K562 (cell line): ENCODE data around the gene NDN. TPM values are rescaled to one million over a fixed set of nuclear protein-coding genes. Genes with fewer than 3 reads are reported as not detected.
"Not testable (repeated sequence)": the region's sequence is repeated elsewhere in the genome, so short reads cannot be mapped to it uniquely, and the experiment has no call there.

Source experiments
- ATAC-seq: fragments of 200-7000 bp; cut with Tn5 transposase; 3 replicates; pipeline ENCODE4 v1.9.1; 2020; ENCODE audit warnings: moderate library complexity
- BruUV-seq: library from RNA; stranded (reverse); fragments of 400-500 nt; replicated peaks from 2 replicates; lab custom pipeline; 2021; lab: Mats Ljungman, UMichigan
- CTCF ChIA-PET: fragments of 300-600 bp; formaldehyde crosslinking; extraction: SDS; loops from one replicate; lab custom pipeline; 2021; ENCODE audit warnings: low intra/inter-chr PET ratio; lab: Yijun Ruan, JAX
- POLR2A ChIA-PET: fragments of 300-600, 350-650 bp; sonication (Branson Sonifier 250); formaldehyde crosslinking; extraction: SDS; loops from one replicate; lab custom pipeline; 2021; ENCODE audit warnings: antibody characterized with exemption, inconsistent platforms; lab: Yijun Ruan, JAX
- DNase-seq, 4 experiments: peaks; one replicate each; pipeline versions ENCODE4 v3.0.0 to v3.0.0-alpha.2; 2011 to 2018; ENCODE audit warnings: low spot score in 3 of 4, mixed read lengths in 3 of 4; ENCODE audit errors: extremely low read depth in 1 of 4
- FAIRE-seq: peaks from 2 replicates; lab custom pipeline; 2011; peaks lifted over from hg19 to GRCh38; lab: Jason Lieb, UNC
- H2AFZ ChIP-seq: 2 replicates; pipeline ENCODE4 v1.6.0; 2011; ENCODE audit warnings: low read depth, low read length, control low read depth, inconsistent platforms
- H3K27ac ChIP-seq: fragments of 200-600 bp; 3 replicates; pipeline ENCODE4 v1.8.0; 2011; ENCODE audit warnings: low read depth, mild to moderate bottlenecking, control low read depth, inconsistent platforms, low read length, moderate library complexity, mixed read lengths; ENCODE audit errors: extremely low read depth
- H3K27me3 ChIP-seq, 2 experiments: fragments of 300-600 bp in 1 of 2; 2 replicates in 1 of 2; 3 replicates in 1 of 2; pipeline versions ENCODE4 v1.6.0 to v1.8.0; 2011; ENCODE audit warnings: inconsistent platforms in 2 of 2, low read length in 2 of 2, mild to moderate bottlenecking in 1 of 2, mixed read lengths in 1 of 2, moderate library complexity in 1 of 2; ENCODE audit not compliant: control insufficient read depth in 2 of 2, insufficient read depth in 2 of 2
- H3K36me3 ChIP-seq: fragments of 300-600 bp; 3 replicates; pipeline ENCODE4 v1.8.0; 2011; ENCODE audit warnings: mild to moderate bottlenecking, low read length, inconsistent platforms; ENCODE audit not compliant: control insufficient read depth, insufficient read depth
- H3K4me1 ChIP-seq, 2 experiments: fragments of 200-600 bp in 1 of 2; replicated peaks in 1 of 2; 2 replicates in 1 of 2; 3 replicates in 1 of 2; pipeline versions ENCODE4 v1.5.1 to v1.8.0; 2011; ENCODE audit warnings: inconsistent platforms in 2 of 2, low read length in 2 of 2, mild to moderate bottlenecking in 1 of 2, mixed read lengths in 1 of 2, moderate library complexity in 1 of 2; ENCODE audit not compliant: control insufficient read depth in 2 of 2, insufficient read depth in 2 of 2
- H3K4me2 ChIP-seq: 2 replicates; pipeline ENCODE4 v1.6.1; 2011; ENCODE audit warnings: low read length, control low read depth, inconsistent platforms, mixed read lengths; ENCODE audit not compliant: insufficient read depth
- H3K4me3 ChIP-seq: fragments of 200-600 bp; sonication (generic), shearing (Covaris generic); 2 replicates; pipeline ENCODE4 v1.5.1; 2016; ENCODE audit warnings: control low read depth, inconsistent platforms
- H3K79me2 ChIP-seq: fragments of 200-600 bp; 3 replicates; pipeline ENCODE4 v1.8.0; 2011; ENCODE audit warnings: low read length, inconsistent platforms; ENCODE audit not compliant: control insufficient read depth, insufficient read depth
- H3K9ac ChIP-seq, 2 experiments: 2 replicates each; pipeline versions ENCODE4 v1.6.0 to v1.6.1; 2011; ENCODE audit warnings: low read depth in 2 of 2, low read length in 2 of 2, control low read depth in 1 of 2, inconsistent platforms in 1 of 2, mild to moderate bottlenecking in 1 of 2, mixed read lengths in 1 of 2; ENCODE audit not compliant: insufficient read depth in 1 of 2
- H3K9me1 ChIP-seq: one replicate; pipeline ENCODE4 v1.6.0; 2011; ENCODE audit warnings: inconsistent platforms, mild to moderate bottlenecking, low read length, moderate library complexity; ENCODE audit not compliant: control insufficient read depth, insufficient read depth
- H3K9me3 ChIP-seq: replicated peaks from 2 replicates; pipeline ENCODE4 v1.5.1; 2011; ENCODE audit warnings: low read depth, low read length, inconsistent platforms; ENCODE audit not compliant: control insufficient read depth, insufficient read depth
- H4K20me1 ChIP-seq: replicated peaks from 2 replicates; pipeline ENCODE4 v1.6.1; 2011; ENCODE audit warnings: low read length, inconsistent platforms, mixed read lengths; ENCODE audit not compliant: control insufficient read depth, insufficient read depth
- FOXA3 ChIP-seq, 2 experiments: fragments of 450-650 bp in 1 of 2; sonication (generic) in 1 of 2; formaldehyde crosslinking; IDR thresholded peaks in 1 of 2; conservative IDR thresholded peaks in 1 of 2; 2 replicates each; pipeline versions ENCODE4 v1.4.0 to v1.8.0; 2020 to 2022; ENCODE audit warnings: mild to moderate bottlenecking in 2 of 2, missing genetic modification reagents in 1 of 2
- NCOA1 ChIP-seq: fragments of 450-650 bp; IDR thresholded peaks from 2 replicates; pipeline ENCODE4 v1.6.1; 2016; ENCODE audit warnings: low read depth
- RFX1 ChIP-seq: fragments of 450-650 bp; IDR thresholded peaks from 2 replicates; pipeline ENCODE4 v1.6.1; 2016; ENCODE audit warnings: mild to moderate bottlenecking, moderate library complexity
- SP2 ChIP-seq: IDR thresholded peaks from 2 replicates; pipeline ENCODE4 v1.6.1; 2011; ENCODE audit warnings: mild to moderate bottlenecking, low read depth, low read length, moderate library complexity; ENCODE audit not compliant: poor library complexity, severe bottlenecking; ENCODE audit errors: extremely low read depth
- YY1 ChIP-seq, 3 experiments: IDR thresholded peaks; 2 replicates each; pipeline ENCODE4 v1.6.1; 2011; ENCODE audit warnings: low read length in 2 of 3, mild to moderate bottlenecking in 2 of 3, moderate library complexity in 2 of 3, borderline replicate concordance in 1 of 3, control low read depth in 1 of 3, low read depth in 1 of 3; ENCODE audit not compliant: insufficient read depth in 3 of 3, insufficient replicate concordance in 2 of 3, control insufficient read depth in 1 of 3, insufficient read length in 1 of 3; ENCODE audit errors: extremely low read depth in 1 of 3
- WGBS: fragments of 100-300 bp; shearing (Covaris generic); methylation state at CpG from one replicate; pipeline ENCODE4 v1.1.6; 2016; ENCODE audit warnings: low coverage, mixed read lengths; ENCODE audit not compliant: insufficient coverage; ENCODE audit errors: missing lambda C conversion rate; 5-methylcytosine and 5-hydroxymethylcytosine counted together
- in situ Hi-C: fragments of 300-500 bp; cut with MboI; formaldehyde crosslinking; loops from 4 replicates; pipeline ENCODE4 v1.15.0; 2018; ENCODE audit warnings: inconsistent platforms, mixed read lengths
- intact Hi-C: fragments of 100-400 bp; cut with micrococcal nuclease; formaldehyde crosslinking; loops from 2 replicates; pipeline ENCODE4 v1.14.2; 2022
- polyA plus RNA-seq, 8 experiments: library from polyadenylated mRNA; depleted of rRNA in 4 of 8; stranded (reverse) in 5 of 8; unstranded in 3 of 8; fragments of >200 nt; fragmentation: Nextera tagmentation in 2 of 8; fragmentation: Illumina TruSeq in 1 of 8; extraction: Ambion mirVana in 2 of 8; extraction: Trizol in 1 of 8; gene quantifications; 2 replicates each; pipeline versions ENCODE4 v1.2.1 to v1.2.3, GENCODE V29; 2011 to 2014; ENCODE audit warnings: inconsistent platforms in 1 of 8, missing spikeins in 1 of 8
- total RNA-seq, 7 experiments: library from RNA; depleted of rRNA in 6 of 7; stranded (reverse); fragments of >200 nt in 6 of 7; fragmentation: Illumina TruSeq in 2 of 7; extraction: Trizol in 2 of 7; gene quantifications; 2 replicates each; pipeline versions ENCODE4 v1.2.1 to v1.2.3, GENCODE V29; 2011 to 2021; ENCODE audit warnings: low replicate concordance in 1 of 7

NDN gene
- total and polyA plus RNA-seq, 9 of the 15 experiments (the other 6 are each of a cell fraction or from before 2014, with no cell fraction given): 0.52 to 5.7 (median 2.1) TPM

DNA sequence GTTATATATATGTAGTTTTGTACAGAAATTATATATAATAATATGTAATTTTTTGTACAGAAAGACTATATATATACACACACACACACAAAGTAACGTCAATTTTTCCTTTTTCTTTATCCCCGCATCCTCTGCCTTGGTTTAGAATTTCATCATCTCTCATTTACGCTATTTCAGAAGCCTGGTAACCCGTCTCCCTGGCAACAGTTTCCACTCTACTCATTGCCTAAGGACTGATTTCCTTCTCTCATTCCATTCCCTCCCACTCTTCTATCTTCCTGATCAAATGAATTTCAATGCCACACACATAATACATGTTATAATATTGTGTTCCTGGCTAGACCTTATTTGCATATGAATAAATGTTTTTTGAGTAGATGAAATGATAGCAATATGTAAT, 47.8 kb upstream of the NDN start:
- FAIRE-seq: no peak
- intact Hi-C loops (no loop called here), in situ Hi-C loops (no loop called here)
- no peak overlapping the region for H3K9ac ChIP-seq
- no peak overlapping the region for H3K27ac ChIP-seq
- H3K4me3 ChIP-seq: no peak overlapping the region
- no peaks in the 10 kb centered on the region for H3K79me2 ChIP-seq
- TF ChIP-seq SP2: no peak
- TF ChIP-seq RFX1: 0 out of 2 replicates have a peak, but pooled peaks have one; percentile 12
- no peak for TF ChIP-seq NCOA1
- 4% methylated on average over 4 of the region's 4 CpGs for WGBS
- no peaks in the 10 kb centered on the region for H3K9me3 ChIP-seq
- no peaks in the 10 kb centered on the region for H3K36me3 ChIP-seq
- no peaks in the 10 kb centered on the region for H3K4me1 ChIP-seq
- DNase-seq: no peak
- ChIA-PET CTCF (no interaction called here), POLR2A (no interaction called here)
- H4K20me1 ChIP-seq: no peaks in the 10 kb centered on the region
- no peaks in the 10 kb centered on the region for H3K27me3 ChIP-seq
- no peaks in the 10 kb centered on the region for H3K9me1 ChIP-seq
- no peak for ATAC-seq
- no peak overlapping the region for H3K4me2 ChIP-seq
- no peak overlapping the region for H2AFZ ChIP-seq
- BruUV-seq: no TSS peak

DNA sequence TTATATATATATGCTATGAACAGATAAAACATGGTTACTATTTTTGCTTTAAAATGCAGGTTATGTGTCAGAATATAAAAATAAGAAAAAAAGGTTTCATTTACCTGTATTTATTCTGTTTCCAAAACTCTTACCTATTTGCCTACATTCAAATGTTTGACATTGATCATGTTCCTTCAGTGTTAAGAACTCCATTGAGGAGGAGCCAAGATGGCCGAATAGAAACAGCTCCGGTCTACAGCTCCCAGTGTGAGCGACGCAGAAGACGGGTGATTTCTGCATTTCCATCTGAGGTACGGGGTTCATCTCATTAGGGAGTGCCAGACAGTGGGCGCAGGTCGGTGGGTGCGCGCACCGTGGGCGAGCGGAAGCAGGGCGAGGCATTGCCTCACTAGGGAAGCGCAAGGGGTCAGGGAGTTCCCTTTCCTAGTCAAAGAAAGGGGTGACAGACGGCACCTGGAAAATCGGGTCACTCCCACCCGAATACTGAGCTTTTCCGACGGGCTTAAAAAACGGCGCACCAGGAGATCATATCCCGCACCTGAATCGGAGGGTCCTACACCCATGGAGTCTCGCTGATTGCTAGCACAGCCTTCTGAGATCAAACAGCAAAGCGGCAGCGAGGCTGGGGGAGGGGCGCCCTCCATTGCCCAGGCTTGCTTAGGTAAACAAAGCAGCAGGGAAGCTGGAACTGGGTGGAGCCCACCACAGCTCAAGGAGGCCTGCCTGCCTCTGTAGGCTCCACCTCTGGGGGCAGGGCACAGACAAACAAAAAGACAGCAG, 27.0 kb upstream of the NDN start:
- Histone ChIP-seq H2AFZ (peak overlapping the region; percentile 51; the same call in 1 of the 2 replicates), H3K4me3 (peak overlapping the region; percentile 19), H3K4me2 (peak overlapping the region; percentile 46; the same call in 1 of the 2 replicates)
- H4K20me1 ChIP-seq, H3K4me1 ChIP-seq, FAIRE-seq, H3K9ac ChIP-seq, CTCF ChIA-PET, intact Hi-C loops, H3K27ac ChIP-seq, in situ Hi-C loops, H3K9me3 ChIP-seq, H3K36me3 ChIP-seq, H3K9me1 ChIP-seq, H3K79me2 ChIP-seq, H3K27me3 ChIP-seq, ATAC-seq, POLR2A ChIA-PET: not testable (repeated sequence)
- TF ChIP-seq FOXA3 (CRISPR knock-in tag; conservative IDR thresholded peaks at IDR 0.05 in 1 of 2, IDR thresholded peaks at IDR 0.05 in 1 of 2) (peak in 1 of 2 experiments; percentile 75; a peak in 2 of 4 replicates), YY1 (IDR thresholded peaks at IDR 0.05; ENCODE audit: borderline replicate concordance in 1 of 3, control insufficient read depth in 1 of 3, extremely low read depth in 1 of 3, insufficient read depth in 3 of 3, insufficient read length in 1 of 3, insufficient replicate concordance in 2 of 3, low read depth in 1 of 3, low read length in 2 of 3) (peak in 1 of 3 experiments; percentile 57)
- 1% methylated on average over 28 of the region's 28 CpGs for WGBS
- BruUV-seq: TSS peak; percentile 70
- peak in 1 of 4 experiments; percentile 23 for DNase-seq
